ENCODE results near the gene SERTAD2. TPM values are rescaled to one million over a fixed set of nuclear protein-coding genes. Genes with fewer than 3 reads are reported as not detected.

The SERTAD2 gene
- total RNA-seq, 1 experiment from 2014 or later: 73.8 TPM

DNA sequence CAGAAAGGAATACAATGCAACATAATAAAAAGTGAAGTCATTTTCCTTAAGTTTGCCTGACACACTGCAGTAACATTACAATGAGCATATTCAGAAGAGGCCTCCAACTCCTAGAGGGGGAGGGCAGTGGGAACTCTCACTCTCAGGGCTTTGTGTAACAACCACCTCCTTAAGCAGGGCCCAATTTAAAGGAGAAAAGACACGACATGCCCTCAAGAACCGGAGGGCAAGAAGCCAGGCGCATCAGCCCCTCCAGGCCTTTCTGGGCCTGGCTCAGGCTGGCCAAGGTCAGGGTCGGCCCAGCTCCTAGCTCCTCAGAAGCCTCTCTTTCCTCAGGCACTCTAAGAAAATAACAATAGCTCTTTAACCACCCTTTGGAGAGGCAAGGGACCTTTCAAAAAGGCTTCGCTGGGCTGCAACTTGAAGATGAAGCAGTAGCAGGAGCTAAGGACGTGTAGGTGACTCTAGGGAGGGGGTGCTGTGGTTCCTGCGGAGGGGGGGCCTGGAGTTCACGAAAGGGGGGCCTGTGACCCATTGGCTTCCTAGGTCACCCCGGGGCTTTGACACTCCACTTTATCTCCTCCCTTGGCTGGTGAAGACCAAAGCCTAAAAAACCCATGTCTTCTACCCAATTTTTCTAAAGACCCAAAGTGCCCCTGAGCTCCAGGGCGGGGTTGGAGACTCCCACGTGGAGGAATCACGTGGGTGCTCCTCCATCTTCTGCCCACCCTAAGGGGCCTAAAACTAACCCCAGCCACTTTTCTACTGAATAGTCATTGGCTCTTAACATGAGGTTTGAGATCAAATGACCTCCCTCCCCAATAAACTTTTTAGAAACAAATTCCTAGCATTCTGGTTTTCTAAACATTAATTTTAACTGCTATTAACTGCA lies 13.3 kb downstream of the SERTAD2 start:
- Histone ChIP-seq H4K20me1 (ENCODE audit: insufficient read depth, low read depth, low read length) (peaks cover 99% of the 10 kb centered on the region), H3K27me3 (ENCODE audit: low read length) (no peaks in the 10 kb centered on the region), H3K27ac (ENCODE audit: low read length) (peak overlapping the region; percentile 1), H3K4me3 (ENCODE audit: low read length) (no peak overlapping the region), H3K9me2 (replicated peaks; ENCODE audit: insufficient read depth, low read length) (no peaks in the 10 kb centered on the region), H3K36me3 (ENCODE audit: insufficient read depth, low read length) (peaks cover 45% of the 10 kb centered on the region), H3K9me3 (ENCODE audit: low read length) (no peaks in the 10 kb centered on the region), H2AFZ (ENCODE audit: low read length) (no peak overlapping the region), H3K79me2 (ENCODE audit: low read length) (peaks cover 100% of the 10 kb centered on the region), H3K4me2 (ENCODE audit: low read depth, low read length, poor library complexity, severe bottlenecking) (peak overlapping the region; percentile 92), H3K9ac (ENCODE audit: low read length) (0 out of 2 replicates have a peak overlapping the region, but pooled peaks have one; percentile 2), H3K4me1 (ENCODE audit: low read length) (peaks cover 80% of the 10 kb centered on the region)
- no peak for DNase-seq

DNA sequence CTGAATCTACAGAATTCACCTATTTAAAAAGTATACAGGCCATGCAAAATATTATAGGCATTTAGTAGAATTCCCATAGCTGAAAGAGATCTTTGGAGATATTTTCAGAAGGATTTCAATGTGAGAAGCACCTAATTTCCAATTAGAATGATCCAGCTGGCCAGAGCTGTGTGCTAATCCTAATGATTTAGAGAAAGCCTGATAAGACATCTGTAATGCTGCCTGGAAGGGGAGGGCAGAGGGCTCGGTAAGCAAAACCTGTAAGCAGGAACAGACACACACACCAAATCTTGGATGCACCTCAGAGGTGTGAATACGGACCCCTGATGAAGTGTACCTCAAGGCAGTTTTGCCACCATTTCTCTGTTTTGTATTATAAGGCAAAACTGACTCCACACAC lies 14.0 kb downstream of the SERTAD2 start:
- Histone ChIP-seq H3K27me3 (ENCODE audit: low read length) (no peaks in the 10 kb centered on the region), H3K9ac (ENCODE audit: low read length) (peak overlapping the region; percentile 2; the same call in 1 of the 2 replicates), H3K9me3 (ENCODE audit: low read length) (no peaks in the 10 kb centered on the region), H3K9me2 (replicated peaks; ENCODE audit: insufficient read depth, low read length) (no peaks in the 10 kb centered on the region), H3K4me3 (ENCODE audit: low read length) (no peak overlapping the region), H4K20me1 (ENCODE audit: insufficient read depth, low read depth, low read length) (peaks cover 97% of the 10 kb centered on the region), H3K4me1 (ENCODE audit: low read length) (peaks cover 73% of the 10 kb centered on the region), H3K4me2 (ENCODE audit: low read depth, low read length, poor library complexity, severe bottlenecking) (no peak overlapping the region), H3K36me3 (ENCODE audit: insufficient read depth, low read length) (peaks cover 51% of the 10 kb centered on the region), H2AFZ (ENCODE audit: low read length) (no peak overlapping the region), H3K27ac (ENCODE audit: low read length) (peak overlapping the region; percentile 1), H3K79me2 (ENCODE audit: low read length) (peaks cover 98% of the 10 kb centered on the region)
- DNase-seq: no peak

DNA sequence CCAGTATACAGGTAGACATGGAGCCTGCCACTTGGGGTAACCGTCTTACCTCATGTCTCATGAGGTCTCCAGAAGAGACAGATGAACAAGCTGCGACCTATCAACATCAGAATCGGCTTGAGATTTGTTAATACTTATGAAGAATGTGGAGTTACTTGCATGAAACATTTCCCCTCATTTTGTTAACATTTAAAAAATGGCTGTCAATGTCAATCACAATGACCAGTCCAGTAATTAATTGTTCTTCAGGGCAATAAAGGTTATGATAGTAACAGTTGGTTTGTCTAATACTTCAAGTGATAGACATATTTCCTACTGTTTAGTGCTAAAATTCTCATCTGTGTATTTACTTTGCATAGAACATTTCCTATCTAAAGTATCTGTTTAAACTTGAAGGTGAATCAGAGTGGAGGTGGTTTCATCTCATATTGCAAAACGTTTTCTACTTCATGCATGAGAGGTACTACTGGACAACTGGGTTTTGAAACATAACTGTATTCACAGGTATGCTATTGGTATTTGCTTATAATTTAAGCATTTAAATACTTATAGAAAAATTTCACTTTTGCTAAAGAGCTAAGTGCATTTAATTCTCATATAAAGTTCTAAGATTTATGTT lies 15.1 kb downstream of the SERTAD2 start:
- Histone ChIP-seq H3K36me3 (ENCODE audit: insufficient read depth, low read length) (peaks cover 60% of the 10 kb centered on the region), H4K20me1 (ENCODE audit: insufficient read depth, low read depth, low read length) (peaks cover 96% of the 10 kb centered on the region), H3K79me2 (ENCODE audit: low read length) (peaks cover 91% of the 10 kb centered on the region), H3K9me3 (ENCODE audit: low read length) (no peaks in the 10 kb centered on the region), H3K27ac (ENCODE audit: low read length) (no peak overlapping the region), H3K9me2 (replicated peaks; ENCODE audit: insufficient read depth, low read length) (no peaks in the 10 kb centered on the region), H3K4me3 (ENCODE audit: low read length) (no peak overlapping the region), H3K4me1 (ENCODE audit: low read length) (peaks cover 62% of the 10 kb centered on the region), H2AFZ (ENCODE audit: low read length) (no peak overlapping the region), H3K4me2 (ENCODE audit: low read depth, low read length, poor library complexity, severe bottlenecking) (no peak overlapping the region), H3K9ac (ENCODE audit: low read length) (no peak overlapping the region), H3K27me3 (ENCODE audit: low read length) (no peaks in the 10 kb centered on the region)
- no peak for DNase-seq

DNA sequence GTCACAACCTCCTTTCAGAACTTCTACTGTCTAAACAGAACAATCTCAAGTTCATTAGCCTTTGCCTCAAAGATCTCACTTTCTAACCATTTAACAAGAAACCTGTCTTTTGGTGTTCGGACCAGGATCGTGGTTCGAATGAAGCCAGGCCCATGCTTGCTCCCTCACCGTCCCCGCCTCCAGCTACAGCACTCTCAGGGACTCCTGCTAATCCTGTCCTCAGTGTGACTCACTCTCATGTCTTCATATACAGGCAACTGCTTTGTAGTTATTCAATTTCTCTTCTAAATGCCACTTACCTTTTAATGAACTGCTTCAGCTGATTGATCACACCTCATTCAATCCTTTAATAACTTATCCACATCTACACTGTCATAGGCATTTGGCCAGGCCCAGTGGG lies 15.8 kb downstream of the SERTAD2 start:
- peaks cover 97% of the 10 kb centered on the region for H4K20me1 ChIP-seq (ENCODE audit: insufficient read depth, low read depth, low read length)
- no peak overlapping the region for H3K9ac ChIP-seq (ENCODE audit: low read length)
- H3K4me2 ChIP-seq (ENCODE audit: low read depth, low read length, poor library complexity, severe bottlenecking): no peak overlapping the region
- H3K4me1 ChIP-seq (ENCODE audit: low read length): peaks cover 56% of the 10 kb centered on the region
- no peaks in the 10 kb centered on the region for H3K9me2 ChIP-seq (replicated peaks; ENCODE audit: insufficient read depth, low read length)
- peaks cover 67% of the 10 kb centered on the region for H3K36me3 ChIP-seq (ENCODE audit: insufficient read depth, low read length)
- H3K27me3 ChIP-seq (ENCODE audit: low read length): no peaks in the 10 kb centered on the region
- H3K79me2 ChIP-seq (ENCODE audit: low read length): peaks cover 91% of the 10 kb centered on the region
- DNase-seq: no peak
- H3K27ac ChIP-seq (ENCODE audit: low read length): no peak overlapping the region
- no peak overlapping the region for H2AFZ ChIP-seq (ENCODE audit: low read length)
- H3K9me3 ChIP-seq (ENCODE audit: low read length): no peaks in the 10 kb centered on the region
- no peak overlapping the region for H3K4me3 ChIP-seq (ENCODE audit: low read length)

DNA sequence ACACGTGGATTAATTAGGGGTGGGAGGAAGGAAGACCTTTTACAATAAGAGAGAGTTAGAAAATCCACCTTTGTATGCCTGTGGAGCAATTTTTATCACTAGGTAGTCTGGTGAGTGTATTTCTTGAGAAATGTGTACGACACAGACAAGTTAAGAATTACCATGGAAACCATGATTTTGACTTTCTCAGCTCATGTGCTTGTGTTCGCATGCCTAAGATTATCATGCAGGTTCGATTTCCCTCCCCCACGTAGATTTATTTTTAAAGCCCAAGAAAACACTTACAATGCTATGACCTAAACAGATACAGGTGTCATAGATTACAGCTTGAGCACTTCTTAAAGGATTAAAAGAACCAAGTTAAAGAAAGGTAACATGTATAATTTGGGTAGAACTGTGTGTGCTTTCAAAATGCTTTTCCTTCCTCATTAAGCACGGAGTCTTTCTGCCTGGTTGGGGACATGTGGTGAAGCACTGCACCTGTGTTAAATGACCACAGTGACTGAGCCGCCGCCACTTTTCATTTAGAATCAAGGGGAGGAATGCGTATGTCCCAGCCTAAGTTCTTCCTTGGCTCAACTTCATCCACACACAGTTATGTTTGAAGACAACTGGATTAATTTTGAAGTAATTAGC lies 16.6 kb downstream of the SERTAD2 start:
- Histone ChIP-seq H4K20me1 (ENCODE audit: insufficient read depth, low read depth, low read length) (peaks cover 97% of the 10 kb centered on the region), H3K36me3 (ENCODE audit: insufficient read depth, low read length) (peaks cover 73% of the 10 kb centered on the region), H3K4me2 (ENCODE audit: low read depth, low read length, poor library complexity, severe bottlenecking) (no peak overlapping the region), H3K27me3 (ENCODE audit: low read length) (no peaks in the 10 kb centered on the region), H3K4me1 (ENCODE audit: low read length) (peaks cover 47% of the 10 kb centered on the region), H3K4me3 (ENCODE audit: low read length) (no peak overlapping the region), H2AFZ (ENCODE audit: low read length) (no peak overlapping the region), H3K9me2 (replicated peaks; ENCODE audit: insufficient read depth, low read length) (no peaks in the 10 kb centered on the region), H3K79me2 (ENCODE audit: low read length) (peaks cover 84% of the 10 kb centered on the region), H3K9ac (ENCODE audit: low read length) (no peak overlapping the region), H3K9me3 (ENCODE audit: low read length) (no peaks in the 10 kb centered on the region), H3K27ac (ENCODE audit: low read length) (no peak overlapping the region)
- DNase-seq: no peak

DNA sequence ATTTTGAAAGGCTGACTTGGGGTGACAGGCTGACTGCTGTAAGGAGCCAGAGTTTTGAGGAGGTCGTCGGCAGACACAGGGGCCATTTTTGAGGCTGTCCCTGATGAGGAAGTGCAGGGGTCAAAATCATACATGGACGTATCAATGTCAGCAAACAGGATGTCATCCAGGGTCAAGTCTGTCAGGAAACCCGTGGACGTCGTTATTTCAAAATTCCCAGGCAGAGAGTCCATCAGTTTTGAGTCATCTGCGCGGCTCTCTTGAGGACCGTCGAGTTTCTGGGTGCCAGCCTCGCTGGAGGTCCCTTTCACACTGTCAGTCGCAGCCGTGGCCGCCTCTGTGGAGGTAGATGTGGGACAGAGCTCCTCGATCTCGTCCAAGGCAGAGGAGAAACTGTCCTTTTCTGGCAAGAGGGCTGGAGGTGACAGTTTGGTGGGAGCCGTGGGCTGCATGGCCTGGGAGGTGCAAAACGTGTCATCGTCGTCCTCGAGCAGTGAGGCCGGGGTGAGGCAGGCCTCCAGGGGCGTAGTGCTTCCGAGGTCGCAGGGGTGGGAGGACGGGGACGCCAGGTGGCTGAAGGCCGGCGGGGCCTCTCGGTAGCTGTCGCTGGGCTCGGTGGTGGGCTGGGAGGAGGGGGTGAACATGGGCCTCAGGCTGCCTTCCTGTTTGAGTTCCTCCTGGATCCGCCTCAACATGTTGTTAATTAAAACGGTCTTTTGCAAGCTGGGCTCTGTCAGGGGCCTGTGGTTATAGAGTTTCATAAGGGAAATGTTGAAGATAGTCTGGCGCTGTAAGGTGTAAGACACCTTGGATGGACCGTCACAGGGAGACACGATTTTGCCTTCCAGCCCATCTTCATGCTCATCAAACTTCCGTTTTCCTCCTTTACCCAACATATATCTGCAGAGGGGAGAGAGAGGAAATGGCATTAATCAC lies 17.5 kb downstream of the SERTAD2 start:
- no peak overlapping the region for H3K9ac ChIP-seq (ENCODE audit: low read length)

DNA sequence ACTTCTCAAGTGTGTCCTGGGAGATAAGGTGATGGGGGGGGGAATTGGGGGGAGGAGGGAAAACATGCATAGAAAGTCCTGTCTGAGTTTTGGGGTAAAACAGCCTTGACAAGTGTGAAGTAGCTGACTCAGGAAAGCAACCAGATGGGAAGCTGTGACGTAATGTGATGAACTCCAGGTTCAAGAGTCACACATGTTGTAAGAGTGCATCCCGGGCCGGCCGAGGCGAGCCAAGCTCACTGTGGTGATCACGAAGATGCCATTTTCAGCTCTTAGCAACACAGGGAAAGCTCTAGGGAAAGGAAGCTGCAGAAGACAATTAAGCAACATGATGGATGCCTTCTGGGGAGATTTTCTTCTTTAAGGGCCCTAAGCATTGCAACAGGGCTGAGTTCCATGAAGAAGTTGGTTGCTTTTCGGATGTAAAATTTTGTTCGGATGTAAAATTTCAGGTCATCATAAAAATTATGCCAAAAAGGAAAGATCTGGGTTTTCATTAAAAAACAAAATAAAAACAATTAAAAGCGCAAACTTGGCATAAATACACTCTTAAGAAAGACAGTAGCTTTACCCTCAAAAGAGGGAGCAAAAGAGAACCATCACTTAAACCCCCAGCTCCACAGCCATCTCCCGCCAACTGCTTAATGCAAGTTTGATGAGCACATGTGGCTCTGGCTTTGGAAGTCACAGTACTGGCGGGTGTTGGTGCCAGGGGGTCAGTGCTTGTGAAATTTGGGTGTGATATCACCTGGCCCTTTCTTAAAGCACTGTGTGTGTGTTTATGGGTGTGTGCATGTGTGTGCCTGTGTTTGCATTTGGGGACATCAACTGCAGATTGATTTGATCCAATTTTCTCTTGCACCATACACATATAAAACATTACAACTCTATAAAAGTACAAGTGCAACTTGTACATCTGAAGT lies 19.1 kb downstream of the SERTAD2 start:
- H2AFZ ChIP-seq (ENCODE audit: low read length): no peak overlapping the region
- H3K79me2 ChIP-seq (ENCODE audit: low read length): peaks cover 59% of the 10 kb centered on the region
- H3K4me1 ChIP-seq (ENCODE audit: low read length): peaks cover 22% of the 10 kb centered on the region
- H3K27ac ChIP-seq (ENCODE audit: low read length): no peak overlapping the region
- H3K9me3 ChIP-seq (ENCODE audit: low read length): no peaks in the 10 kb centered on the region
- H3K4me2 ChIP-seq (ENCODE audit: low read depth, low read length, poor library complexity, severe bottlenecking): no peak overlapping the region
- no peaks in the 10 kb centered on the region for H3K27me3 ChIP-seq (ENCODE audit: low read length)
- peaks cover 78% of the 10 kb centered on the region for H3K36me3 ChIP-seq (ENCODE audit: insufficient read depth, low read length)
- no peak overlapping the region for H3K9ac ChIP-seq (ENCODE audit: low read length)
- H3K9me2 ChIP-seq (replicated peaks; ENCODE audit: insufficient read depth, low read length): no peaks in the 10 kb centered on the region
- no peak overlapping the region for H3K4me3 ChIP-seq (ENCODE audit: low read length)
- DNase-seq: no peak
- peaks cover 96% of the 10 kb centered on the region for H4K20me1 ChIP-seq (ENCODE audit: insufficient read depth, low read depth, low read length)

More for the DNA sequence above, 17.5 kb downstream of the SERTAD2 start:
- no peaks in the 10 kb centered on the region for H3K9me3 ChIP-seq (ENCODE audit: low read length)
- DNase-seq: no peak
- H3K79me2 ChIP-seq (ENCODE audit: low read length): peaks cover 75% of the 10 kb centered on the region
- no peak overlapping the region for H2AFZ ChIP-seq (ENCODE audit: low read length)
- H3K4me2 ChIP-seq (ENCODE audit: low read depth, low read length, poor library complexity, severe bottlenecking): no peak overlapping the region
- no peaks in the 10 kb centered on the region for H3K9me2 ChIP-seq (replicated peaks; ENCODE audit: insufficient read depth, low read length)
- no peak overlapping the region for H3K27ac ChIP-seq (ENCODE audit: low read length)
- peaks cover 72% of the 10 kb centered on the region for H3K36me3 ChIP-seq (ENCODE audit: insufficient read depth, low read length)
- H4K20me1 ChIP-seq (ENCODE audit: insufficient read depth, low read depth, low read length): peaks cover 97% of the 10 kb centered on the region
- H3K27me3 ChIP-seq (ENCODE audit: low read length): no peaks in the 10 kb centered on the region
- H3K4me3 ChIP-seq (ENCODE audit: low read length): no peak overlapping the region
- H3K4me1 ChIP-seq (ENCODE audit: low read length): peaks cover 39% of the 10 kb centered on the region

Data from Karpas-422 (cell line).